Keratinocyte (primary cell): Measurements from ENCODE around the gene TJP2.

Source experiments
- CTCF ChIP-seq, 3 experiments: IDR thresholded peaks in 1 of 3; conservative IDR thresholded peaks in 1 of 3; optimal IDR thresholded peaks in 1 of 3; 2 replicates in 2 of 3; 3 replicates in 1 of 3; pipeline versions ENCODE3 to v1.5.1; 2011; ENCODE audit warnings: low read length in 3 of 3, mild to moderate bottlenecking in 3 of 3, moderate library complexity in 2 of 3, control low read depth in 1 of 3, inconsistent platforms in 1 of 3; ENCODE audit not compliant: insufficient read depth in 2 of 3; ENCODE audit errors: extremely low read depth in 1 of 3
- EZH2 ChIP-seq: IDR thresholded peaks from one replicate; pipeline ENCODE4 v1.6.1; 2012; ENCODE audit warnings: inconsistent platforms, mild to moderate bottlenecking, low read length, moderate library complexity

- TF ChIP-seq CTCF (optimal IDR thresholded peaks at IDR 0.05 in 1 of 3, IDR thresholded peaks at IDR 0.05 in 1 of 3, conservative IDR thresholded peaks at IDR 0.05 in 1 of 3; ENCODE audit: extremely low read depth in 1 of 3, insufficient read depth in 2 of 3, low read length in 3 of 3) (no peak), EZH2 (no peak)
These were observed 2.6 kb upstream of the TJP2 start for GRCh38 chr9:69171517-69171916.
